Endothelial cell of umbilical vein (primary cell): ENCODE measurements around the gene FRY.

Experiments used
- FOS ChIP-seq: IDR thresholded peaks from 2 replicates; pipeline ENCODE4 v1.6.1; 2011; ENCODE audit warnings: mild to moderate bottlenecking, low read length, moderate library complexity, borderline replicate concordance; ENCODE audit not compliant: insufficient read depth
- TF ChIP-seq, protein P1 (sequence below), 2 donors: IDR thresholded peaks; 1 replicate in 1 of 2; 2 replicates in 1 of 2; pipeline ENCODE4 v1.5.1; 2011; ENCODE audit warnings: low read length in 2 of 2, mild to moderate bottlenecking in 2 of 2, moderate library complexity in 2 of 2, control low read depth in 1 of 2, inconsistent platforms in 1 of 2, low read depth in 1 of 2; ENCODE audit not compliant: insufficient read depth in 1 of 2; ENCODE audit errors: extremely low read depth in 1 of 2

DNA sequence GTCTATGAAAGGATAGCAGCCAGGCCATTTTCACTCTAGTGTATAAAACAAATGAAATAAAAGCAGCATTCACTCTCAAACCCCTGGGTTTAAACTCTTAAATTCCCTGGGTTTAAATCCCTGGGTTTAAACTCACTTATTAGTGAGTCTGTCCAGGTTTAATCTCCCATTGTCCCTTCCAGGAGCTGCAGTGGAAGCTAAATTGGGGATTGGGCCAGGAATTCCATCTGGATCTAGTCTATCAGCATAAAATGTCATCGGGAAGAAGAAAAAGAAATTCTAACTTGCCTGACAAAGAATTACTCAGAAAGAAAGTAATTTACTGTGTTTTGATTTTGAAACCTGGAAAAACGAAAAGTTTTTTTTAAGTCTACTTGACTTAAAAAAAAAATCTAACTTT lies 54.8 kb downstream of the FRY start:
- TF ChIP-seq, protein P1, sequence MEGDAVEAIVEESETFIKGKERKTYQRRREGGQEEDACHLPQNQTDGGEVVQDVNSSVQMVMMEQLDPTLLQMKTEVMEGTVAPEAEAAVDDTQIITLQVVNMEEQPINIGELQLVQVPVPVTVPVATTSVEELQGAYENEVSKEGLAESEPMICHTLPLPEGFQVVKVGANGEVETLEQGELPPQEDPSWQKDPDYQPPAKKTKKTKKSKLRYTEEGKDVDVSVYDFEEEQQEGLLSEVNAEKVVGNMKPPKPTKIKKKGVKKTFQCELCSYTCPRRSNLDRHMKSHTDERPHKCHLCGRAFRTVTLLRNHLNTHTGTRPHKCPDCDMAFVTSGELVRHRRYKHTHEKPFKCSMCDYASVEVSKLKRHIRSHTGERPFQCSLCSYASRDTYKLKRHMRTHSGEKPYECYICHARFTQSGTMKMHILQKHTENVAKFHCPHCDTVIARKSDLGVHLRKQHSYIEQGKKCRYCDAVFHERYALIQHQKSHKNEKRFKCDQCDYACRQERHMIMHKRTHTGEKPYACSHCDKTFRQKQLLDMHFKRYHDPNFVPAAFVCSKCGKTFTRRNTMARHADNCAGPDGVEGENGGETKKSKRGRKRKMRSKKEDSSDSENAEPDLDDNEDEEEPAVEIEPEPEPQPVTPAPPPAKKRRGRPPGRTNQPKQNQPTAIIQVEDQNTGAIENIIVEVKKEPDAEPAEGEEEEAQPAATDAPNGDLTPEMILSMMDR (IDR thresholded peaks at IDR 0.05; ENCODE audit: extremely low read depth in 1 of 2, insufficient read depth in 1 of 2, low read depth in 1 of 2, low read length in 2 of 2) = no peak
- TF ChIP-seq FOS = no peak
